SK-N-MC (cell line): ENCODE data around the gene WDR45.

Source experiments
- DNase-seq: peaks from one replicate; pipeline ENCODE4 v3.0.0-alpha.2; 2011; ENCODE audit warnings: low read depth, low spot score
- H3K27ac ChIP-seq: fragments of 200-600 bp; sonication (generic); 2 replicates; pipeline ENCODE4 v1.5.1; 2016; ENCODE audit warnings: mixed run types
- H3K36me3 ChIP-seq: fragments of 200-600 bp; sonication (generic); 2 replicates; pipeline ENCODE4 v1.6.1; 2017; ENCODE audit warnings: antibody characterized with exemption, low read length, mixed read lengths; ENCODE audit not compliant: insufficient read depth
- H3K4me3 ChIP-seq: fragments of 200-600 bp; sonication (generic); 2 replicates; pipeline ENCODE4 v1.5.1; 2016
- H3K9ac ChIP-seq: fragments of 200-600 bp; sonication (generic); 2 replicates; pipeline ENCODE4 v1.8.0; 2017; ENCODE audit warnings: mixed run types, mixed read lengths; ENCODE audit not compliant: insufficient read length
- H3K9me3 ChIP-seq: fragments of 200-600 bp; sonication (generic); 2 replicates; pipeline ENCODE4 v1.6.1; 2017; ENCODE audit warnings: low read depth, mild to moderate bottlenecking, antibody characterized with exemption, low read length, moderate library complexity, mixed read lengths
- EZH2 ChIP-seq: fragments of 200-600 bp; sonication (generic); IDR thresholded peaks from one replicate; pipeline ENCODE4 v1.6.1; 2017; ENCODE audit warnings: antibody characterized with exemption
- FOXP2 ChIP-seq: optimal IDR thresholded peaks from 2 replicates; pipeline ENCODE3; 2011; ENCODE audit warnings: mild to moderate bottlenecking, moderate library complexity; ENCODE audit not compliant: insufficient read depth; ENCODE audit errors: extremely low read length, control extremely low read depth
- POLR2AphosphoS5 ChIP-seq: IDR thresholded peaks from 2 replicates; pipeline ENCODE4 v1.6.1; 2012; ENCODE audit warnings: mild to moderate bottlenecking, low read depth, low read length, borderline replicate concordance

The WDR45 gene

GRCh38 chrX:49063715-49064114 is 16.0 kb downstream of the WDR45 start:
- no peak for DNase-seq
- no peak for TF ChIP-seq FOXP2
- no peak for TF ChIP-seq POLR2AphosphoS5
- no peak for TF ChIP-seq EZH2
- H3K9me3 ChIP-seq: no peaks in the 10 kb centered on the region
- no peak overlapping the region for H3K4me3 ChIP-seq
- H3K9ac ChIP-seq: no peak overlapping the region
- H3K27ac ChIP-seq: no peak overlapping the region
- H3K36me3 ChIP-seq: no peaks in the 10 kb centered on the region

DNA sequence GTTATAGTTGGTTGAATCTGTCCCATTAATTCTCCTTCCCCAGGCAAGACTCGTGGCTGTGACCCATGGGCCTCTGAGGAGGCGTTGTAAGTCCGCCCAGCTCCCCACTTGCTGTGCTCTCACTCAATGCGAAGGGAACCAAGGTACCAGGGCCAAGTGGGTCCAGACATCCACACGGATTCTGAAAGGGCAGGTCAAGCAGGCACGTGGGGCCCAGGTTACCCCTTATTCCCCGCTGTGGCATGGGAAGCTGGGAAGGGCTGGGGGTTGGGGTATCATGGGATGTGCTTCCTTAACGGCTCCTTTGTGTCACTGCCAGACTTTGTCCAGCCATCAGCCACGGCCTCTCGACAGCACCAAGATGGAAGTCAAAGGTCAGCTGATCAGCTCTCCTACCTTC is 17.8 kb downstream of the WDR45 start:
- Histone ChIP-seq H3K9me3 (no peaks in the 10 kb centered on the region), H3K9ac (no peak overlapping the region), H3K4me3 (no peak overlapping the region), H3K27ac (no peak overlapping the region), H3K36me3 (no peaks in the 10 kb centered on the region)
- DNase-seq: no peak
- TF ChIP-seq FOXP2 (no peak), POLR2AphosphoS5 (no peak), EZH2 (no peak)

DNA sequence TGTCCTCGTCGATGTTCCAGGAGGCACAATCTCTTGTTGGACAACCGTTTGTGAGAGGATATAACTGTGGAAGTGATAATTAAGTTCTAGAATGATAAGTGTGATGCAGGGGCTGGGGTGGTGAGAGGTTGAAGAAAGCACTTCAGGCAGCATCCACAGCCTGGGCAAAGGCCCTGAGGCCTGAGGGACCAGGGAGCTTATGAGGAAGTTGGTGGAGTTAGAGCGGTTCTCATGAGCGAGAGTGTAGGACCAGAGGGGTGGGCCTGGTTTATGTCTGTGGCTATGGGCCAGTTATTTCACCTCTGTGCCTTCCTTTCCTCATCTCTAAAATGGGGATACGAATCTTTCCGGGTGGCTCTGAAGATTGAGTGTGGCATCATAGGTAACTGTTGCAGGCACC is 18.2 kb downstream of the WDR45 start:
- no peak for TF ChIP-seq POLR2AphosphoS5
- no peak for TF ChIP-seq EZH2
- TF ChIP-seq FOXP2: no peak
- Histone ChIP-seq H3K4me3 (no peak overlapping the region), H3K36me3 (no peaks in the 10 kb centered on the region)

DNA sequence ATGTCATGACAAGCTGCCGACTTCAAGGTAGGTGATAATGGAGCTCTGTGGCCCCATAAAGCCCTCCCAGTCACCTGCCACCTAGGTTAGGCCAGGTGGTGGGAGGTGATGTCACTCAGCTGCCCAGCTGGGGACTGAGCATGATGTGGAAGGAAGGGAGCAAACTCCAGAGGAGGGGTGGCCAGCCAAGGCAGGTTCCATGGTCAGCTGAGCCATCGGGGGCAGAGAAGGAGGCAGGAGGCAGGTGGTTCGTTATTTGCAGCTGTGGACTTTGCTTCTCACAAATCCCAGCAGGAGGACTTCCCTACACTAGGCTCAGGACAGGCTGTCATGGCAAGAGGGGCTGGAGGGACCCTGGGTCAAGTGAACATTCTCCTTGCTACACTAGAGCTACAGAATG is 18.8 kb downstream of the WDR45 start:
- H3K27ac ChIP-seq: no peak overlapping the region
- no peak for DNase-seq
- no peaks in the 10 kb centered on the region for H3K36me3 ChIP-seq
- TF ChIP-seq POLR2AphosphoS5 (no peak), EZH2 (no peak), FOXP2 (no peak)
- no peak overlapping the region for H3K9ac ChIP-seq
- H3K4me3 ChIP-seq: no peak overlapping the region
- no peaks in the 10 kb centered on the region for H3K9me3 ChIP-seq

More for the DNA sequence above, 18.2 kb downstream of the WDR45 start:
- Histone ChIP-seq H3K9me3 (no peaks in the 10 kb centered on the region), H3K9ac (no peak overlapping the region), H3K27ac (no peak overlapping the region)
- DNase-seq: no peak

DNA sequence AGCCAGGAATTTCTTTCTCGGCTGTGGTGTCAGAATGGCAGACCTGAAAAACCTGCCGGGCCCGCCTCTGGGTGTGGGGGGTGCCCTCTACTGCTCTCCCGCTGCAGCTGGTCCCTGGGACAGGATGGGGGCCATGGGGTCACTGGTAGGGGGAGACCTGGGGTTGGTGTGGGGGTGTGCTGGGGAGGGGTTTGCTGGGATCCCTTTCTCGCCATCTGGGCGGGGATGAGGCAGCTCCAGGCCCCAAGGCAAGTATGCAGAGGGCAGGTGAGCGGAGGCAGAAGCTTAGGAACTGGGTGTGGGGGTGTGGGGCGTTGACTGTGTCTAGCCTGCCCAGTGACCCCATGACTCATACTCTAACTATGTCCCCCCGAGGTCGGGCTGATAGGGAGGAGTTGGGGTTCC is 20.0 kb downstream of the WDR45 start:
- no peak overlapping the region for H3K4me3 ChIP-seq
- H3K36me3 ChIP-seq: no peaks in the 10 kb centered on the region
- no peak overlapping the region for H3K27ac ChIP-seq
- TF ChIP-seq FOXP2: no peak
- TF ChIP-seq EZH2: no peak
- TF ChIP-seq POLR2AphosphoS5: no peak
- DNase-seq: no peak
- no peaks in the 10 kb centered on the region for H3K9me3 ChIP-seq
- H3K9ac ChIP-seq: no peak overlapping the region

DNA sequence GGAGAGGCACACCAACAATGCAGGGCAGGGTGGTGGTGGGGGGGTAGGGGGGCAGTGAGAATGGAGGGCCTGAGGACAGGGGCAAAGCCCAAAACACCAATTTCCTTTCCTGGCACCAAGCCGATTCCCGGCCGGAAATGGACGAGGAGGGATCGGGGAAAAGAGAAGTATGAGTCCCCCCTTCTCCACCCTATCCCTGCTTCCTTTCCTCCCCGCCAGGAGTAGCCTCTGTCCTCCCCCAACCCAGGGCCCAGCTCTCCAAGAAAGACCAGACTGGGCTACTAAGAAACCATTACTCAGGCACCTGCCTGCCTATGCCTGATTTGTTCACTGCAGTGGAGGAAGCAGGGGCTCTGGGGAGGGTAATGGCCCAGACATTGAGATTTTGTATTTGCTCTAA is 20.5 kb downstream of the WDR45 start:
- no peak for DNase-seq
- H3K9ac ChIP-seq: no peak overlapping the region
- H3K27ac ChIP-seq: no peak overlapping the region
- no peak overlapping the region for H3K4me3 ChIP-seq
- TF ChIP-seq POLR2AphosphoS5 (no peak), FOXP2 (no peak), EZH2 (no peak)
- no peaks in the 10 kb centered on the region for H3K36me3 ChIP-seq
- H3K9me3 ChIP-seq: no peaks in the 10 kb centered on the region

DNA sequence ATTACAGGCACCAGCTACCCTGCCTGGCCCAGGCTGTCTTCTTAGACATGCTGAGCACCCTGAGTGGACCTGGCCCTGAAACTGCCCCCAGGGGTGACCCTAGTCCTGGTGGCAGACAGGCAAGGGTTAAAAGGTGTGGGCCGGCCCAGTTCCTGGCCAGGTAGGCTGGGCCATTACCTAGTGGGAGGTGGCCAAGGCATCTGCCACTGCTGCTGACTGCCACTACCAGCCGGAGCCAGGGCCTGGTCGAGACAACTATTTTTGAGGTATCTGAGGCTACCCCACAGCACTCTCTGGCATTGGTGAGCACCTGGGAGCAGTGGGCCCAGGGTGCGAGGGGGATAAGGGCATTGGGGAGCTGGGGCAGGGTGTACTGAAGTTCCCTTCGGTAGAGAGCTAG is 20.9 kb downstream of the WDR45 start, which contains the start of gene CCDC120:
Gene CCDC120 (plus strand): TSS at position 206 of the 400 bp plus-strand sequence. CDS start 3,043 bp downstream, outside the sequence.
- Histone ChIP-seq H3K4me3 (no peak within 1 kb of the TSS), H3K9me3 (no peaks in the 10 kb centered on the region), H3K9ac (no peak within 1 kb of the TSS), H3K36me3 (no peaks in the 10 kb centered on the region), H3K27ac (no peak within 1 kb of the TSS)
- no peak for DNase-seq
- TF ChIP-seq POLR2AphosphoS5: no peak
- no peak for TF ChIP-seq FOXP2
- no peak for TF ChIP-seq EZH2

GRCh38 chrX:49054073-49054762 is 25.5 kb downstream of the WDR45 start:
- peak overlapping the region; percentile 78 for H3K4me3 ChIP-seq
- H3K27ac ChIP-seq: no peak overlapping the region
- H3K9me3 ChIP-seq: no peaks in the 10 kb centered on the region

More at GRCh38 chrX:49054073-49054762, 25.5 kb downstream of the WDR45 start:
- no peaks in the 10 kb centered on the region for H3K36me3 ChIP-seq
- no peak for TF ChIP-seq FOXP2
- TF ChIP-seq EZH2: no peak
- TF ChIP-seq POLR2AphosphoS5: no peak
- peak overlapping the region; percentile 68 for H3K9ac ChIP-seq
- DNase-seq: no peak
